PC-9 (cell line): ENCODE results near the gene SIK2. TPM values are rescaled to one million over a fixed set of nuclear protein-coding genes. Genes with fewer than 3 reads are reported as not detected.

Experiments used
- BruUV-seq: library from RNA; stranded (reverse); fragments of 400-500 nt; replicated peaks from 2 replicates; lab custom pipeline; 2021; lab: Mats Ljungman, UMichigan
- CTCF ChIA-PET: fragments of 300-600 bp; sonication (Branson Sonifier 250); formaldehyde crosslinking; loops from one replicate; lab custom pipeline; 2022; ENCODE audit warnings: antibody characterized with exemption; lab: Charles Lee
- POLR2A ChIA-PET: fragments of 300-600 bp; sonication (Branson Sonifier 250); formaldehyde crosslinking; loops from one replicate; lab custom pipeline; 2022; ENCODE audit warnings: antibody characterized with exemption; ENCODE audit not compliant: unreplicated experiment; lab: Charles Lee
- DNase-seq, 2 experiments: peaks; one replicate each; pipeline versions ENCODE4 v3.0.0 to v3.0.0-alpha.2; 2015 to 2022; ENCODE audit warnings: mixed read lengths in 1 of 2
- H2AFZ ChIP-seq: fragments of 200-600 bp; sonication (generic); 2 replicates; pipeline ENCODE4 v1.8.1; 2017; ENCODE audit warnings: antibody characterized with exemption
- H3F3A ChIP-seq: fragments of 200-600 bp; sonication (generic); 2 replicates; pipeline ENCODE4 v1.8.1; 2017; ENCODE audit warnings: antibody characterized with exemption, mild to moderate bottlenecking, low read depth; ENCODE audit not compliant: insufficient read depth
- H3K27ac ChIP-seq: fragments of 200-600 bp; sonication (generic); 2 replicates; pipeline ENCODE4 v1.6.1; 2016; ENCODE audit warnings: mixed run types
- H3K27me3 ChIP-seq: fragments of 200-600 bp; sonication (generic); 2 replicates; pipeline ENCODE4 v1.6.1; 2016; ENCODE audit warnings: low read depth, mixed run types; ENCODE audit not compliant: insufficient read depth
- H3K36me3 ChIP-seq: fragments of 200-600 bp; sonication (generic); 2 replicates; pipeline ENCODE4 v1.6.1; 2016; ENCODE audit warnings: low read depth, mixed run types
- H3K4me1 ChIP-seq: fragments of 200-600 bp; sonication (generic); replicated peaks from 2 replicates; pipeline ENCODE4 v1.6.1; 2016; ENCODE audit warnings: mixed run types; ENCODE audit not compliant: insufficient read depth
- H3K4me2 ChIP-seq: fragments of 200-600 bp; sonication (generic); 2 replicates; pipeline ENCODE4 v1.6.1; 2017; ENCODE audit warnings: mixed run types
- H3K4me3 ChIP-seq: fragments of 200-600 bp; sonication (generic); 2 replicates; pipeline ENCODE4 v1.6.1; 2016; ENCODE audit warnings: mixed run types
- H3K79me2 ChIP-seq: fragments of 200-600 bp; sonication (generic); 2 replicates; pipeline ENCODE4 v1.6.1; 2017; ENCODE audit warnings: low read depth, mixed run types
- H3K9me2 ChIP-seq: fragments of 200-600 bp; sonication (generic); 2 replicates; pipeline ENCODE4 v1.8.1; 2017; ENCODE audit warnings: mild to moderate bottlenecking; ENCODE audit not compliant: insufficient read depth
- H3K9me3 ChIP-seq: fragments of 200-600 bp; sonication (generic); 2 replicates; pipeline ENCODE4 v1.8.1; 2016; ENCODE audit warnings: low read depth; ENCODE audit not compliant: insufficient read depth
- H4K20me1 ChIP-seq: fragments of 200-600 bp; sonication (generic); 2 replicates; pipeline ENCODE4 v1.8.1; 2017; ENCODE audit not compliant: insufficient read depth
- EZH2 ChIP-seq: fragments of 200-600 bp; sonication (generic); IDR thresholded peaks from 2 replicates; pipeline ENCODE4 v1.8.0; 2017; ENCODE audit warnings: antibody characterized with exemption, low read depth
- intact Hi-C: fragments of 100-400 bp; cut with micrococcal nuclease; formaldehyde crosslinking; loops from one replicate; pipeline ENCODE4 v1.10.0; 2022; ENCODE audit not compliant: unreplicated experiment
- total RNA-seq: library from RNA; stranded (reverse); gene quantifications from 2 replicates; pipeline ENCODE4 v1.2.3, GENCODE V29; 2021
- TF ChIP-seq, protein P1 (sequence below): fragments of 200-600 bp; sonication (generic); conservative IDR thresholded peaks from 2 replicates; pipeline ENCODE4 v1.6.1; 2017; ENCODE audit warnings: mixed run types, antibody characterized with exemption, mild to moderate bottlenecking, moderate library complexity

SIK2 gene
- total RNA-seq, 1 experiment from 2014 or later: 16.2 TPM

DNA sequence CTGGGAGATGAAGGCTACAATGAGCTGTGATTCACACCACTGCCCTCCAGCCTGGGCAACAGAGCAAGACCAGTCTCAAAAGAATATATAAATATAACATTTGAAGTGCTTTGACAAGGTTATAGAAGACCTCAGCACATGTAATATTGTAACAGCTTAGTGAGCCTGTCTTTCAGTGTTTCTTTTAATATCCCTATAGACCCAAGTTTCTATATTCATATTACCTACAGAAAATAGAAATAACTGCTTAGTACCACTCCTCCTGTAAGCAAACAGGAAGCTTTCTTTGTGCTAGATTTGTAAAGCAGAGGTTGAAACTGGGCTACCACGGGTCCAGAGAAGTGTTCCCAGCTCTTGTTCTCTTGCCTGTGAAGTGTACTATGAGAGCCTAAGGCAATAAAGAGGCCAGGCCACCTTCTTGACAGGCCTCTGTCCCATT, 95.7 kb downstream of the SIK2 start:
- H3K27me3 ChIP-seq: no peaks in the 10 kb centered on the region
- no peaks in the 10 kb centered on the region for H3K4me1 ChIP-seq
- ChIA-PET POLR2A (no interaction called here), CTCF (no interaction called here)
- no peak for DNase-seq
- H3F3A ChIP-seq: no peaks in the 10 kb centered on the region
- no peaks in the 10 kb centered on the region for H3K9me2 ChIP-seq
- TF ChIP-seq, protein P1, sequence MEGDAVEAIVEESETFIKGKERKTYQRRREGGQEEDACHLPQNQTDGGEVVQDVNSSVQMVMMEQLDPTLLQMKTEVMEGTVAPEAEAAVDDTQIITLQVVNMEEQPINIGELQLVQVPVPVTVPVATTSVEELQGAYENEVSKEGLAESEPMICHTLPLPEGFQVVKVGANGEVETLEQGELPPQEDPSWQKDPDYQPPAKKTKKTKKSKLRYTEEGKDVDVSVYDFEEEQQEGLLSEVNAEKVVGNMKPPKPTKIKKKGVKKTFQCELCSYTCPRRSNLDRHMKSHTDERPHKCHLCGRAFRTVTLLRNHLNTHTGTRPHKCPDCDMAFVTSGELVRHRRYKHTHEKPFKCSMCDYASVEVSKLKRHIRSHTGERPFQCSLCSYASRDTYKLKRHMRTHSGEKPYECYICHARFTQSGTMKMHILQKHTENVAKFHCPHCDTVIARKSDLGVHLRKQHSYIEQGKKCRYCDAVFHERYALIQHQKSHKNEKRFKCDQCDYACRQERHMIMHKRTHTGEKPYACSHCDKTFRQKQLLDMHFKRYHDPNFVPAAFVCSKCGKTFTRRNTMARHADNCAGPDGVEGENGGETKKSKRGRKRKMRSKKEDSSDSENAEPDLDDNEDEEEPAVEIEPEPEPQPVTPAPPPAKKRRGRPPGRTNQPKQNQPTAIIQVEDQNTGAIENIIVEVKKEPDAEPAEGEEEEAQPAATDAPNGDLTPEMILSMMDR: no peak
- no peak for TF ChIP-seq EZH2
- no peak overlapping the region for H3K4me3 ChIP-seq
- intact Hi-C loops: no loop called here
- H2AFZ ChIP-seq: no peak overlapping the region
- no peaks in the 10 kb centered on the region for H3K9me3 ChIP-seq
- no peaks in the 10 kb centered on the region for H3K79me2 ChIP-seq
- H4K20me1 ChIP-seq: peaks cover 10% of the 10 kb centered on the region; the same call in 1 of the 2 replicates
- peaks cover 15% of the 10 kb centered on the region for H3K36me3 ChIP-seq
- BruUV-seq: no TSS peak
- no peak overlapping the region for H3K4me2 ChIP-seq
- no peak overlapping the region for H3K27ac ChIP-seq

DNA sequence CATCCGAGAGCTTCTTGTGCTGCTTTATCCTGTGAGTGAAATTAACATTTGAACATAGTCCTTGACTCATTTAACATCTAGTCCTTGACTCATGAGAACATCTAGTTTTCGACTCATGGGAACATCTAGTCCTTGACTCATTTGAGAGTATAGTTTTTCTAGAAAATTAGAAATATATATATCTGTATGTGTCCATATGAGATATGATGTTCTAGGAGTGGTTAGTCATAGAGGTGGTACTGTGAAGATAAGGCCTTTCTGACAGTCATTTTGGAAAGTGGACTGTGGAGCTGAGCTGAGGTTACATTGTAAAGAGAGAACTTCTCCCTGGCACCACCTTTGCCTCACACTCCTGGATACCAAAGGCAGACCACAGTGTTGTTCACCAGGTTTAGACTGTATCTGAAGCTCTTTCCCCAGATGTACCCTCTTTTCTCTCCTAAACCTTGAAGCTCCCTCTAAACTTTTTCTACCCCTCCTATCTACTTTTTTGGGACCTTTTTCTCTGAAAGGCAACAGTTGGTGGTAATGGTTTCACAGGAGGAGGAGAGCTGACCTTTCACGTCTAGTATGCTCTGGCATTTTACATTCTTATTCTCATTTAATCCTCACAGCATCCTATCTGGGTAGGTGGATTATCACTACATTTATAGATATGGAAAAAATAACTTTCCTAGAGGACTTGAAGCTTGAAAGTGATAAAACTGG, 96.8 kb downstream of the SIK2 start:
- Histone ChIP-seq H3K36me3 (peaks cover 21% of the 10 kb centered on the region), H3K9me2 (no peaks in the 10 kb centered on the region), H4K20me1 (peaks cover 10% of the 10 kb centered on the region; the same call in 1 of the 2 replicates), H3K27ac (no peak overlapping the region), H3F3A (no peaks in the 10 kb centered on the region), H3K4me1 (no peaks in the 10 kb centered on the region), H3K9me3 (no peaks in the 10 kb centered on the region), H2AFZ (no peak overlapping the region), H3K4me3 (no peak overlapping the region), H3K4me2 (no peak overlapping the region), H3K27me3 (no peaks in the 10 kb centered on the region), H3K79me2 (no peaks in the 10 kb centered on the region)
- DNase-seq: no peak
- POLR2A ChIA-PET: no interaction called here
- TF ChIP-seq EZH2: no peak
- TF ChIP-seq, protein P1: no peak
- BruUV-seq: no TSS peak
- CTCF ChIA-PET: no interaction called here
- intact Hi-C loops: no loop called here

DNA sequence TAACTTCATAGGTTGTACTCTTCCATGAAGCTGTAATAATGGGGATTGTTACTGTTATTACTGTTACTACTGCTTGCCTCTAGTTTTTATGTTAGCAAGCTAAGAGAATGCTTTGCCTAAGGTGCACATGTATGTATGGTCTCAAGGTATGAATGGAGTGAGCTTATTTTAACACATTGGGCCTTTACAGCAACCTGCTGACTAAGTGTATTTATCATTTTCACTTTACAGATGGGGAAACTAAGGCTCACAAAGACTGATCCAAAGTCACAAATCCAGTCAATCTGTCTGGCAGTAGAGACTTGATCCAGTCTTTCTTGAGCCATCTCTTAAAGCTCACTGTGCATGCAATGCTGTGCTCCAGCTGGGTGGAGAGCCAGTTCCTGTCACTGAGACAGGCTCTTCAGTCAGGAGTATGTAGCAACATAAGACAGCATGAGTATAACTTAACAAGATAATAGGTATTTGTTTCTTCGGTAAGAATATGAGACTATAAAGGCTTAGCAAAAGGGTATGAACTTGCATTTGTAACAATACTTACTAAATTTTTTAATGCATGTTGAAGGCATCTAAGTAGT, 97.4 kb downstream of the SIK2 start:
- H3F3A ChIP-seq: no peaks in the 10 kb centered on the region
- no peak for DNase-seq
- peaks cover 22% of the 10 kb centered on the region for H3K36me3 ChIP-seq
- H3K9me3 ChIP-seq: no peaks in the 10 kb centered on the region
- peaks cover 10% of the 10 kb centered on the region; the same call in 1 of the 2 replicates for H4K20me1 ChIP-seq
- BruUV-seq: no TSS peak
- CTCF ChIA-PET: no interaction called here
- H2AFZ ChIP-seq: no peak overlapping the region
- POLR2A ChIA-PET: no interaction called here
- no peak overlapping the region for H3K4me2 ChIP-seq
- H3K27me3 ChIP-seq: no peaks in the 10 kb centered on the region
- no peak for TF ChIP-seq EZH2
- TF ChIP-seq, protein P1: no peak
- intact Hi-C loops: no loop called here
- H3K79me2 ChIP-seq: no peaks in the 10 kb centered on the region
- H3K27ac ChIP-seq: no peak overlapping the region
- H3K4me3 ChIP-seq: no peak overlapping the region
- H3K4me1 ChIP-seq: no peaks in the 10 kb centered on the region
- H3K9me2 ChIP-seq: no peaks in the 10 kb centered on the region
